HL-60 (cell line): ENCODE data around the gene CBLL1.

Experiments
- GABPA ChIP-seq: IDR thresholded peaks from 2 replicates; pipeline ENCODE4 v1.6.1; 2012; ENCODE audit warnings: low read depth
- TF ChIP-seq, protein P1 (sequence below): IDR thresholded peaks from one replicate; pipeline ENCODE4 v1.5.1; 2011; ENCODE audit warnings: low read length, control low read depth, inconsistent platforms; ENCODE audit not compliant: insufficient read depth
- TF ChIP-seq, protein P2 (sequence below): IDR thresholded peaks from 2 replicates; pipeline ENCODE4 v1.6.1; 2012; ENCODE audit warnings: low read depth; ENCODE audit not compliant: insufficient replicate concordance

DNA sequence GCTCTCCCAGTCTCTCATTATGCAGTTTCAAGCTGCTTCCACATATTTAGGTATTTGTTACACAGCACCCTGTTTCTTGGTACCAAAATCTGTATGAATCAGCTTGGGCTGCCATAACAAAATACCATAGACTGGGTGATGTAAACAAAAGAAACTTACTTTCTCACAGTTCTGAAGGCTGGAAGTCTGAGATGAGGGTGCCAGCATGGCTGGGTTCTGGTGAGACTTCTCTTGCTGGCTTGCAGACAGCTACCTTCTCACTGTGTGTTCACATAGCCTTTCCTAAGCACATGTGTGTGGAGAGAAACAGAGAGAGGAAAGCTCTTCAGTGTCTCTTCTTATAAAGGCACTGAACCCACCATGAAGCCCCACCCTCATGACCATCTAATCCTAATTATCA, 15.7 kb upstream of the CBLL1 start:
- TF ChIP-seq, protein P1, sequence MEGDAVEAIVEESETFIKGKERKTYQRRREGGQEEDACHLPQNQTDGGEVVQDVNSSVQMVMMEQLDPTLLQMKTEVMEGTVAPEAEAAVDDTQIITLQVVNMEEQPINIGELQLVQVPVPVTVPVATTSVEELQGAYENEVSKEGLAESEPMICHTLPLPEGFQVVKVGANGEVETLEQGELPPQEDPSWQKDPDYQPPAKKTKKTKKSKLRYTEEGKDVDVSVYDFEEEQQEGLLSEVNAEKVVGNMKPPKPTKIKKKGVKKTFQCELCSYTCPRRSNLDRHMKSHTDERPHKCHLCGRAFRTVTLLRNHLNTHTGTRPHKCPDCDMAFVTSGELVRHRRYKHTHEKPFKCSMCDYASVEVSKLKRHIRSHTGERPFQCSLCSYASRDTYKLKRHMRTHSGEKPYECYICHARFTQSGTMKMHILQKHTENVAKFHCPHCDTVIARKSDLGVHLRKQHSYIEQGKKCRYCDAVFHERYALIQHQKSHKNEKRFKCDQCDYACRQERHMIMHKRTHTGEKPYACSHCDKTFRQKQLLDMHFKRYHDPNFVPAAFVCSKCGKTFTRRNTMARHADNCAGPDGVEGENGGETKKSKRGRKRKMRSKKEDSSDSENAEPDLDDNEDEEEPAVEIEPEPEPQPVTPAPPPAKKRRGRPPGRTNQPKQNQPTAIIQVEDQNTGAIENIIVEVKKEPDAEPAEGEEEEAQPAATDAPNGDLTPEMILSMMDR: no peak
- TF ChIP-seq GABPA: no peak
- TF ChIP-seq, protein P2, sequence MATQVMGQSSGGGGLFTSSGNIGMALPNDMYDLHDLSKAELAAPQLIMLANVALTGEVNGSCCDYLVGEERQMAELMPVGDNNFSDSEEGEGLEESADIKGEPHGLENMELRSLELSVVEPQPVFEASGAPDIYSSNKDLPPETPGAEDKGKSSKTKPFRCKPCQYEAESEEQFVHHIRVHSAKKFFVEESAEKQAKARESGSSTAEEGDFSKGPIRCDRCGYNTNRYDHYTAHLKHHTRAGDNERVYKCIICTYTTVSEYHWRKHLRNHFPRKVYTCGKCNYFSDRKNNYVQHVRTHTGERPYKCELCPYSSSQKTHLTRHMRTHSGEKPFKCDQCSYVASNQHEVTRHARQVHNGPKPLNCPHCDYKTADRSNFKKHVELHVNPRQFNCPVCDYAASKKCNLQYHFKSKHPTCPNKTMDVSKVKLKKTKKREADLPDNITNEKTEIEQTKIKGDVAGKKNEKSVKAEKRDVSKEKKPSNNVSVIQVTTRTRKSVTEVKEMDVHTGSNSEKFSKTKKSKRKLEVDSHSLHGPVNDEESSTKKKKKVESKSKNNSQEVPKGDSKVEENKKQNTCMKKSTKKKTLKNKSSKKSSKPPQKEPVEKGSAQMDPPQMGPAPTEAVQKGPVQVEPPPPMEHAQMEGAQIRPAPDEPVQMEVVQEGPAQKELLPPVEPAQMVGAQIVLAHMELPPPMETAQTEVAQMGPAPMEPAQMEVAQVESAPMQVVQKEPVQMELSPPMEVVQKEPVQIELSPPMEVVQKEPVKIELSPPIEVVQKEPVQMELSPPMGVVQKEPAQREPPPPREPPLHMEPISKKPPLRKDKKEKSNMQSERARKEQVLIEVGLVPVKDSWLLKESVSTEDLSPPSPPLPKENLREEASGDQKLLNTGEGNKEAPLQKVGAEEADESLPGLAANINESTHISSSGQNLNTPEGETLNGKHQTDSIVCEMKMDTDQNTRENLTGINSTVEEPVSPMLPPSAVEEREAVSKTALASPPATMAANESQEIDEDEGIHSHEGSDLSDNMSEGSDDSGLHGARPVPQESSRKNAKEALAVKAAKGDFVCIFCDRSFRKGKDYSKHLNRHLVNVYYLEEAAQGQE: no peak
